Stimulated activated CD4-positive, alpha-beta T cell treated with anti-CD3 and anti-CD28 coated beads, TNF-alpha, amount 100 ng/mL, for 4 hours (primary cell): Measurements from ENCODE around the gene TMEM192.
"Not testable (repeated sequence)": the region's sequence is repeated elsewhere in the genome, so short reads cannot be mapped to it uniquely, and the experiment has no call there.

ENCODE experiments used
- DNase-seq, 3 experiments: peaks; one replicate each; pipeline ENCODE4 v3.0.0-alpha.2; 2020; ENCODE audit warnings: low read depth in 3 of 3

TMEM192 gene

GRCh38 chr4:165112368-165113121, at the start of gene TMEM192:
Gene TMEM192, minus strand, starts transcription at chr4:165112860. Its CDS starts 87 bp downstream, at chr4:165112773.
- peak; percentile 83 to 90 (median 84) for DNase-seq

- DNase-seq, result no peak
Observed at GRCh38 chr4:165158762-165159161, 46.1 kb upstream of the TMEM192 start.

DNA sequence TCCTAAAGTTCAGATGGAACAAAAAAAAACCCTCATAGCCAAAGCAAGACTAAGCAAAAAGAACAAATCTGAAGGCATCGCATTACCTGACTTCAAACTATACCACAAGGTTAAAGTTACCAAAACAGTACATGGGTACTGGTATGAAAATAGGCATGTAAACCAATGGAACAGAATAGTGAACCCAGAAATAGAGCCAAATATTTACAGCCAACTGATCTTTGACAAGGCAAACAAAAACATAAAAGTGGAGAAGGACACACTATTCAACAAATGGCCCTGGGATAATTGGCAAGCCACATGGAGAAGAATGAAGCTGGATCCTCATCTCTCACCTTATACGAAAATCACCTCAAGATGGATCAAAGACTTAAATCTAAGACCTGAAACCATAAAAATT, 44.2 kb upstream of the TMEM192 start:
- no peak for DNase-seq

DNA sequence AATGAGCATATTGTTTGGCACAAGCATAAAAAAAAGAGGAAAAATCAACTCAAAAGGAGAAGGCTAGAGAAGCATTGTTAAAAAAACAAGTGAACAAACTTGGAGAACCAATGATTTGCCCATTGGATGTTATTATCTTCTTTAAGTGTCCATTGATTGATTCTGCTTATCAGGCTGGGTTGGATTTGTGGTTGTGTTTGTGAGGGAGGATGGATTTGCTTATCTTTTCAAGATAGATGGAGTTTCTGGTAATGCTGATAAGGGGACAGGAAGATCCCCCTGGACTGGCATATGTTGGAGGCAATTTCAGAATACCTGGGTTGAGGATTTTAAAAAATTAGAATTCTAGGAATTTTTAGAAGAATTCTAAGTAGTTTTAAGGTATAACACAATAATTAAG, 41.8 kb upstream of the TMEM192 start:
- DNase-seq, result no peak

DNA sequence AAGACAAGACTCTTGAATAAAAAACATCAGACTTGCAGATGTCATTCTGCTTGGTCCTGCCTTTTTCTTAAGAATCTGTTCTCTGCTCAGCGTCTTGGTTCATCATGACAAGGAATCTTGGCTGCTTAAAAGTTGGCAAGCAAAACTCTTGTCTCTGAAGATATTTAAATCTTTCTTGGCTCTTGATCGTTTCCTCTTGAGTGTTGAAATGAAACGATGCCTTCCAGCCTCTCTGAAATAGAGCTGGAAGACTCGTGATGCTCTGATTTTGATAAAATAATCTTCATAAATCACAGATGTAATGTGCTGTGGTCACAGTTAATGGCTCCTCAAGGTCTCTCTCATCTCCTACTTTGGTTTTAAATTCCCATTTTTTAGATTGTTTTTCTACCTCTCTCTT, 39.9 kb upstream of the TMEM192 start:
- DNase-seq, result no peak

DNA sequence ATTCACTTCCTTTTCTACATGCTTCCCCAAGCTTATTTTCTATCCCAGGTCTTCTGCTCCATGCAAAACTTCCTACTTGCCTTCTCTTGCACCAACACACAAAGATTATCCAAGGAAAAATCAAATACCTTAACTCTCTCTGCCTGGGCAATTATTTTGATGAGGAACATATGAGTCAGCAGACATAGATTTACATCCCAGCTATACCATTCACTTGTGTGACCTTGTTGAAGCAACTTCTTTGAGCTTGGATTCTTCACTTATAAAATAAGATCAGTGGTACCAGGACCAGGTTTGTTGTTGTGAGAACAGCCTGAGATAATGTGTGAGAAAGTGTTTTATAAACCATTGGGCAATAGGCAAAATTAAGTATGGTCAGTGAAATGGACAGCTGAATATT, 39.1 kb upstream of the TMEM192 start:
- DNase-seq, result no peak

DNA sequence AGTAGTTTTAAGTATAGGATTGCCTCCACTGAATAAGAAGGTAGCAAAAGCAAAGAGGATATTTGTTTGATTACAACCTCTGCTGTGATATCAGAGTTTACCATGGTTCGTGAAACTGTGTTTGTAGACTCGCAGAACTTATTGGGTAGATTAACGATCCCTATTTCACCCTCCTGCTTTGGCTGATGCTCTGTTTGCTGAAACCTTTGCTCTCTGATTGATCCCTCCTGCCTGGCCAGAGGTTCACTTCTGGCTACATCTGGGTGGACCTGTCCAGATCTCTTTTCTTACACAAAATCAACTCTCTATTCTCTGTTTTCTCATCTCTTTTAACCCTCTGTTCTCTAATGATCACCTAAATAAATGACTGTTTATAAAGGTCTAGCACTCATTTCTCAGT, 37.9 kb upstream of the TMEM192 start:
- DNase-seq, result no peak

DNA sequence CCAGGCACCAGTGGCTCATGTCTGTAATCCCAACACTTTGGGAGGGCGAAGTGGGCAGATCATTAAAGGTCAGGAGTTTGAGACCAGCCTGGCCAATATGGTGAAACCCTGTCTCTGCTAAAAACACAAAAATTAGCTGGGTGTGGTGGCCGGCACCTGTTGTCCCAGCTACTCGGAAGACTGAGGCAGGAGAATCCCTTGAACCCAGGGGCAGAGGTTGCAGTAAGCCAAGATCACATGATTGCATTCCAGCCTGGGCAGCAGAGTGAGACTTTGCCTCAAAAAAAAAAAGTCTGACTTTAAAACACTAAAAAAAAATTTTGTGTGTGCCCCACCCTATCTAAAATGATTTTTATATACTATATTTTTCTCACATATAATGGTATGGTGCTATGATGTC, 26.2 kb upstream of the TMEM192 start:
- DNase-seq, result no peak

- no peak for DNase-seq
Observed at GRCh38 chr4:165137205-165137604, 24.5 kb upstream of the TMEM192 start.

DNA sequence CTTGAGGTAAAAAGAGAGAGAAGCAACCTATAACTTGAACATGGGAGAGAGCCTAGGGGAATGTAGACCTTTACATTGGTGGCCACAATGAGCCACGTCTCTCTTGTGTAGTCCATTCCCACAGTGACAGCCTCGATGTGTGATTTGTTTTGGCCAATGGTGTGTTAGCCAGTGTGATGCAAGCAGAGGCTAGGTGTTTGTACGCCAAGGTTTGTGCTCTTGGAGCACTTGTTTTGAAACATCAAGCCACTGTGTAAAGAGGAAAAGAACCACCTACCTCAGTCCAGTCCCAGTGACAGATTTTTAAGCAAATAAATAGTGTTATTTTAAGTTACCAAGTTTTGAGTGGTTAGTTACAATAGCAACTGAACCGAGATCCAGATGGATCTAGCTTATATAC, 23.9 kb upstream of the TMEM192 start:
- no peak for DNase-seq

GRCh38 chr4:165133150-165133549, 20.5 kb upstream of the TMEM192 start:
- DNase-seq, result no peak

GRCh38 chr4:165131247-165131832, 18.7 kb upstream of the TMEM192 start:
- DNase-seq, result peak; percentile 51 to 69 (median 54)

DNA sequence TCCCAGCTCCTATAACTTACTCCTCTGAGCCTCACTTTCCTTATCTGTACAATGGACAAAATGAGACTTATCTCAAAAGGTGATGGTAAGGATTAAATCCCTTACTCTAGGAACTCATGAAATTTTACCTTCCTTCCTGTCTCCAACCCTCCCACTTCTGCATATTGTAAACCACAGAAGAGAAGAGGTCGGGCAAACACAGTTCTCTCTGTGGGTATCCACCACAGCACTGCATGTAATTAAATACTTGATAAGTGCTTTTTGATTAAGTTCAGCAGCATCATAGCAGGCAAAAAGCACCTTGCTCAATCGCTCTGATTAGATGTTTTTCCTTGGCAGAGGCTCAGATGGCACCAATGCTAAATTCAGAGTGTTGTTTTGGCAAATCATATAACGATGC, 17.3 kb upstream of the TMEM192 start:
- no peak for DNase-seq

GRCh38 chr4:165125869-165126499, 13.3 kb upstream of the TMEM192 start:
- DNase-seq, result not testable (repeated sequence)

DNA sequence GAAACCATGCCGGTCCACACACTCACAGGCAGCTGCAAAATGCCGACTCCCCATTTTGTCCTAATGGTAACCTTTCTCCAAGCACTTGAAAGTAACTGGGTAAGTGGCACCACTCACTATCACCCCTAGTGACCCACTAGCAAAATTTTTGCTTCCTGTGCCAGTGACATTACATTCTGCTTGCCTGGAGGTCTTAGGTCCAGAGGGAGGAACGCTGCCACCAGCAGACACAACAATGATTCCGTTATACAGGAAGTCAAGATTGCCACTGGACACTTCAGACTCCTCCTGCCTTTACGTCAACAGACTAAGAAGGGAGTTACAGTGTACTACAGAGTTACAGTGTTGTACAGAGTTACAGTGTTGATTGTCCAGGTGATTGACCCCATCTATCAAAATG, 11.8 kb upstream of the TMEM192 start:
- DNase-seq, result no peak

DNA sequence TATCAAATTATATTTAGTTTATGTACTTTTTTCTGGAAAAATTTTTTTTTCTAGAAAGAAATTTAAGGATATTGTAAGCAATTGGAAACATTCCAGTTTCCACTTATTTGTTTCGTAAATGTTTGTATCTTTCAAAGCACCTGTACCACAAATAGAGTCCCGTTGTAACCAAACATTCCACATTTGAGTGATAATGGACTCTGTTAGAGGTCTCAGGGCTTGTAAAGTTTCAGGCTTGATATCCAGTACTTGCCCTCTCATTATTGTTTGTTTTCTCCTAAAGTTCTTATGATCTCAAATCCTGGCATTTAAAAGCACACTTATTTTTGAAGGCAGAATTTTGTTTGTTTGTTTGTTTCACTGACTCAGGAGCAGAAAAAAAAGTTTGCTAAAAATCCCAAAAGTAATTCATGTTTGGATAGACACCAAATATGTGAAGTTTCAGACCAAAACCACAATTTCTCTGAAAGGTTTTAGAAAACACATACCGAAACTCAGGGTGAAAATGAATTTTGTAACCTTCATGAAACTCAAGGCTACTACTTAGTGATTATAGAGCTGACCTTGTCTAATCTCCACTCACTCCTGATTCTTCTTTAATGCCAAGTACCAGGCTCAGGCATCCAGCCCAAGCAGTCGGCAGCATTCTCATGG, 5.7 kb upstream of the TMEM192 start:
- no peak for DNase-seq

DNA sequence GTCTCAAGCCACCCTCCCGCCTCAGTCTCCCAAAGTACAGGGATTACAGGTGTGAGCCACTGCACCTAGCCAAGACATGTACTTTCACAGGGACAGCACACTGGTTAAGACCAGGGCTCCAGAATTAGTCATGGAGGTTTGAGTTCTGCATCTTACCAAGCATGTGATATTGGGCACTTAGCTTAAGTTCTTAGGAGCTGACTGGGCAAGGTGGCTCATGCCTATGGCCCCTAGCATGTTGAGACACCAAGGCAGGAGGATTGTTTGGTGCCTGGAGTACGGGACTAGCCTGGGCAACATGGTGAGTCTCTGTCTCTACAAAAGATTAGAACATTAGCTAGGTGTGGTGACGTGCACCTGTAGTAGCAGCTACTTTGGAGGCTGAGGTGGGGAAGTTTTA, 2.6 kb upstream of the TMEM192 start:
- DNase-seq, result no peak

DNA sequence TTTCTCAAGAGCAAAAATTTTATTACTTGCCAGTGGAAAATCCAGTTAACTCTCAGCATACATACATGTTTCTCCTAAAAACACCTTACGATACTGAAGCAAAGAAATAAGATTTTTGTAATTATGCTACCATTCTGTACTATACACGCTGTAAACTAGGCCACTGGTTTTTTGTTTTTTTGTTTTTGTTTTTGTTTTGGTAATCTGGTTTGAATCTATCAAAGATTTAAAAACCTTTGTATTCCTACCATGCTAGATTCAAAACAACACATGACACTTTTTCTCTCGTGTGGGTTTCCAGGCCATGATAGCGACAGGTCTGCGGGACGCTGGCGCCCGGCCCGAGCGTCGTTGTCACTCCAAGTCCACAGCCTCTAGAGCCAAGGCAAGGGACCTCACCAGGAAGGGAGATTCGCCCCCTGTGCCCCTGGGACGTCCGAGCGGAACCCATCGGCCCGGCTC, 723 bp downstream of the TMEM192 start:
- no peak for DNase-seq

DNA sequence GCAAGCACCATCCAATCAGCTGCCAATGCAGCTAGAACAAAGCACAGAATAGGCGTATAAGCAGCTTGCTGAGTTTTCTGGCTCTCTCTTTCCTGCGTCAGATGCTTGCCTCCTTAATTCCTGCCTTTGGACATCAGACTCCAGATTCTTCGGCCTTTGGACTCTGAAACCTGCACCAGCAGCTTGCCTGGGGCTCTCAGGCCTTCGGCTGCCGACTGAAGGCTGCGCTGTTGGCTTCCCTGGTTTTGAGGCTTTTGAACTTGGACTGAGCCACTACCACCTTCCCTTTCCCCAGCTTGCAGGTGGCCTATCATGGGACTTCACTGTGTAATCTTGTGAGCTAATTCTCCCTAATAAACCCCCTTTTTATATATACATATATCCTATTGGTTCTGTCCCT, 6.1 kb downstream of the TMEM192 start:
- no peak for DNase-seq

- DNase-seq, result no peak
Observed at GRCh38 chr4:165101641-165102040, 11.0 kb downstream of the TMEM192 start.

- DNase-seq, result no peak
Observed at GRCh38 chr4:165096776-165097175, 15.9 kb downstream of the TMEM192 start.

GRCh38 chr4:165095291-165095690, 17.4 kb downstream of the TMEM192 start:
- no peak for DNase-seq

- no peak for DNase-seq
Observed at GRCh38 chr4:165094873-165095272, 17.8 kb downstream of the TMEM192 start.
